Measurements from ENCODE around the gene SPHK2.

SPHK2 gene

GRCh38 chr19:48627865-48628314 lies 8.6 kb downstream of the SPHK2 start:
- H3K79me2 ChIP-seq (ENCODE audit: insufficient read depth, low read length): peaks cover 28% of the 10 kb centered on the region
- H3K9me3 ChIP-seq (ENCODE audit: insufficient read depth, low read length, severe bottlenecking): no peaks in the 10 kb centered on the region
- H2AFZ ChIP-seq (ENCODE audit: low read depth, low read length): no peak overlapping the region
- H3K27ac ChIP-seq (ENCODE audit: low read length): no peak overlapping the region
- H3K36me3 ChIP-seq (ENCODE audit: insufficient read depth, low read length): peaks cover 68% of the 10 kb centered on the region
- TF ChIP-seq EZH2 (IDR thresholded peaks at IDR 0.05; ENCODE audit: borderline replicate concordance, low read depth, low read length, severe bottlenecking): no peak
- no peak for TF ChIP-seq CTCF (IDR thresholded peaks at IDR 0.05; ENCODE audit: borderline replicate concordance, extremely low read depth, low read length, poor library complexity, severe bottlenecking)
- H3K27me3 ChIP-seq (ENCODE audit: insufficient read depth, low read length, poor library complexity): no peaks in the 10 kb centered on the region
- no peak overlapping the region for H3K9ac ChIP-seq (ENCODE audit: low read depth, low read length)
- H4K20me1 ChIP-seq (ENCODE audit: insufficient read depth, low read length): peaks cover 11% of the 10 kb centered on the region
- ATAC-seq (ENCODE audit: insufficient read depth, low read depth) (no peak), DNase-seq (no peak)
- H3K4me2 ChIP-seq (ENCODE audit: insufficient read depth, low read length): no peak overlapping the region
- no peak overlapping the region for H3K4me3 ChIP-seq (ENCODE audit: low read depth in 1 of 2, low read length in 2 of 2)
- peaks cover 30% of the 10 kb centered on the region for H3K4me1 ChIP-seq (ENCODE audit: insufficient read depth, low read length)

GRCh38 chr19:48628486-48629296 lies 9.4 kb downstream of the SPHK2 start:
- Histone ChIP-seq H4K20me1 (ENCODE audit: insufficient read depth, low read length) (peaks cover 11% of the 10 kb centered on the region), H2AFZ (ENCODE audit: low read depth, low read length) (no peak overlapping the region), H3K9me3 (ENCODE audit: insufficient read depth, low read length, severe bottlenecking) (no peaks in the 10 kb centered on the region), H3K79me2 (ENCODE audit: insufficient read depth, low read length) (peaks cover 22% of the 10 kb centered on the region), H3K36me3 (ENCODE audit: insufficient read depth, low read length) (peaks cover 73% of the 10 kb centered on the region), H3K9ac (ENCODE audit: low read depth, low read length) (no peak overlapping the region), H3K27me3 (ENCODE audit: insufficient read depth, low read length, poor library complexity) (no peaks in the 10 kb centered on the region), H3K27ac (ENCODE audit: low read length) (no peak overlapping the region), H3K4me3 (ENCODE audit: low read depth in 1 of 2, low read length in 2 of 2) (no peak overlapping the region), H3K4me2 (ENCODE audit: insufficient read depth, low read length) (no peak overlapping the region), H3K4me1 (ENCODE audit: insufficient read depth, low read length) (peaks cover 30% of the 10 kb centered on the region)
- DNase-seq (peak; percentile 10), ATAC-seq (ENCODE audit: insufficient read depth, low read depth) (no peak)
- TF ChIP-seq CTCF (IDR thresholded peaks at IDR 0.05; ENCODE audit: borderline replicate concordance, extremely low read depth, low read length, poor library complexity, severe bottlenecking): no peak
- TF ChIP-seq EZH2 (IDR thresholded peaks at IDR 0.05; ENCODE audit: borderline replicate concordance, low read depth, low read length, severe bottlenecking): no peak

GRCh38 chr19:48629297-48629598 lies 9.9 kb downstream of the SPHK2 start:
- Histone ChIP-seq H4K20me1 (ENCODE audit: insufficient read depth, low read length) (peaks cover 11% of the 10 kb centered on the region), H2AFZ (ENCODE audit: low read depth, low read length) (no peak overlapping the region), H3K36me3 (ENCODE audit: insufficient read depth, low read length) (peaks cover 73% of the 10 kb centered on the region), H3K4me2 (ENCODE audit: insufficient read depth, low read length) (no peak overlapping the region), H3K79me2 (ENCODE audit: insufficient read depth, low read length) (peaks cover 22% of the 10 kb centered on the region), H3K4me3 (ENCODE audit: low read depth in 1 of 2, low read length in 2 of 2) (no peak overlapping the region), H3K4me1 (ENCODE audit: insufficient read depth, low read length) (peaks cover 33% of the 10 kb centered on the region), H3K9me3 (ENCODE audit: insufficient read depth, low read length, severe bottlenecking) (no peaks in the 10 kb centered on the region), H3K27ac (ENCODE audit: low read length) (no peak overlapping the region), H3K27me3 (ENCODE audit: insufficient read depth, low read length, poor library complexity) (no peaks in the 10 kb centered on the region), H3K9ac (ENCODE audit: low read depth, low read length) (no peak overlapping the region)
- DNase-seq (peak; percentile 8), ATAC-seq (ENCODE audit: insufficient read depth, low read depth) (no peak)
- TF ChIP-seq CTCF (IDR thresholded peaks at IDR 0.05; ENCODE audit: borderline replicate concordance, extremely low read depth, low read length, poor library complexity, severe bottlenecking) (no peak), EZH2 (IDR thresholded peaks at IDR 0.05; ENCODE audit: borderline replicate concordance, low read depth, low read length, severe bottlenecking) (no peak)

Measured in DND-41 (cell line).